ENCODE measurements around the gene NCAPG2.
"Not testable (repeated sequence)": the region's sequence is repeated elsewhere in the genome, so short reads cannot be mapped to it uniquely, and the experiment has no call there.

The NCAPG2 gene

DNA sequence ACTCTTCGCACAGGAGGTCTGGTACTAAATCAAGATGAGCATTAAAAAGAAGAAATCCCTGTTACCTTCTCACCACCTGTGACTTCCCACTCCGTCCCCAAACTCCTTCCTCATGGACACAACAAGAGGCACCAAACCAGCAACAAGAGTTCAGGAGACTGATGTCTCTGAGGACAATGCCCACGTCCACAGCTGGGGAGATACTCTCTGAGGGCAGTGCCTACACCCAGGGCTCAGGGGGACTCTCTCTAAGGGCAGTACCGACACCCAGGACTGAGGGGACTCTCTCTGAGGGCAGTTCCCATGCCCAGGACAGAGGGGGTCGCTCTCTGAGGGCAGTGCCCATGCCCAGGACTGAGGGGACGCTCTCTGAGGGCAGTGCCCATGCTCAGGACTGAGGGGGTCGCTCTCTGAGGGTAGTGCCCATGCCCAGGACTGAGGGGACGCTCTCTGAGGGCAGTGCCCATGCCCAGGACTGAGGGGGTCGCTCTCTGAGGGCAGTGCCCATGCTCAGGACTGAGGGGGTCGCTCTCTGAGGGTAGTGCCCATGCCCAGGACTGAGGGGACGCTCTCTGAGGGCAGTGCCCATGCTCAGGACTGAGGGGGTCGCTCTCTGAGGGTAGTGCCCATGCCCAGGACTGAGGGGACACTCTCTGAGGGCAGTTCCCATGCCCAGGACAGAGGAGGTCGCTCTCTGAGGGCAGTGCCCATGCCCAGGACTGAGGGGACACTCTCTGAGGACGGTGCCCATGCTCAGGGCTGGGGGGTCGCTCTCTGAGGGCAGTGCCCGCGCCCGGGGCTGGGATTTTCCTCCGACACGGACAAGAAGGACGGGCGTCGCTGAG is 703 bp downstream of the NCAPG2 start:
- not testable (repeated sequence) for DNase-seq

DNA sequence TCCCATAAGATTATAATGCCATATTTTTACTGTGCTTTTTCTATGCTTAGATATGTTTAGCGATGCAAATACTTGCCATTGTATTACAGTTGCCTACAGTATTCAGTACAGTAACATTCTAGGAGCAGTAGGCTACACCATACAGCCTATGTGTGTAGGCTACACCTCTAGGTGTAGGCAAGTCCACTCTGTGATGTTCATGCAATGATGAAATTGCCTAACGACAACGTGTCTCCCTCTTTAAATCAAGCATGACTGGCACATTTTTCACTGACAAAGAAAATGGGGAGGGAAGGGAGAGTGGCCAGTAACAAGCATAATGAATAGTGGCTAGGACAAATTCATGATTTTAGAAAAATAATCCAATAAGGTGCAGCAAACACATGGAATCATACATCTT is 1.7 kb downstream of the NCAPG2 start:
- DNase-seq, result no peak

DNA sequence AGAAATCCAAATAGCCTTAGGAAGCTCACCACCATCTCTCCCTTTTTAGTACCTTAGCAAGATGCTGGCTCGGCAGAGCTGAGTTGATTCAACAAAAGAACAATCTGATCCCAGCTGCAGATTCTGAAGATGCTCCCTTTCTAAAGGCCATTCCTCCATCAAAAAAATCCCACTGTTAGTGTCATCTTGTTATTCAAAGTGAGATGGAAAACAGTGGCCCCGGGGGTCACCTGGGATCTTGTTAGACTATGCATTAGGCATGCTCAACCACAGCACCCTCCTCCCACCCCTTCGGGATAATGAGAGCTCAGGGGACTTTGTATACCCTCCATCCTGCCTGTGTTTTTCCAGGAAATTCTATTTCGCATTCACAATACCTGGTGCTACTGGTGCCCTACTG is 2.4 kb downstream of the NCAPG2 start:
- DNase-seq, result no peak

DNA sequence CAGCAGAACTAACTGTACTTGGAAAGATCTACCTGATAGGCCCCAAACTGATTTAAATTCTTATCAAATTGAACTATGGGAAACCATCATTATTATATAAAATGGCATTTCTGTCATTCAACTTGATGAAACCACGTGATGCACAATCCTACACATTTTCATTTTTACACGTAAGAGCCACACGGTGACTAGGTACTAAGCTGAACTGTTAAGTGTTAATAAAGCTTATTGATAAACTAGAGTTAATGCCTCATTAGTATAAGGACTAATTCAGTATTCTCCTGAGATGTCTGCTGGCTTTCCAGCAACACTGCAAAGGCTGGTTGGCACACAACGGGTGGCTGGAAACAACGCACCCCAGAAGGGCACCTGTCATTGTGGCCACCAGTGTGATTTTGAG is 4.6 kb downstream of the NCAPG2 start:
- no peak for DNase-seq

DNA sequence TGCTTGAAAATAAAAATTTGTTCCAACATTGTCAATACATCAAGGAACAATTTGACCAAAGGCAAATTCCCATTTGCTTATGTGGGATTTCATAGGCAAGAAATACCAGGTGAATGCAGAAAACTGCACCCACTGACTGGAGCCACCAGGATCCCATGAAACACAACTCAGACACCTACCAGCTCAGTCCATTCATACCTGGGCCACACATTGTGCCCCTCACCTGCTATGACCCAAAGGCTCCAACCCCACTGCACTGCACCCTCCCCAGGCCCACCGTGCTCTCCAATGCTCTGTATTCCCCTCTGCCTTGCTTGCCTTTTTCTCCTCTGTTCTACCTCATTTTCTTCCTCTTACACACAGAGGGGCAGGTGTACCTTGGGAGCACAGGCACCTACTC is 5.3 kb downstream of the NCAPG2 start:
- DNase-seq, result no peak

DNA sequence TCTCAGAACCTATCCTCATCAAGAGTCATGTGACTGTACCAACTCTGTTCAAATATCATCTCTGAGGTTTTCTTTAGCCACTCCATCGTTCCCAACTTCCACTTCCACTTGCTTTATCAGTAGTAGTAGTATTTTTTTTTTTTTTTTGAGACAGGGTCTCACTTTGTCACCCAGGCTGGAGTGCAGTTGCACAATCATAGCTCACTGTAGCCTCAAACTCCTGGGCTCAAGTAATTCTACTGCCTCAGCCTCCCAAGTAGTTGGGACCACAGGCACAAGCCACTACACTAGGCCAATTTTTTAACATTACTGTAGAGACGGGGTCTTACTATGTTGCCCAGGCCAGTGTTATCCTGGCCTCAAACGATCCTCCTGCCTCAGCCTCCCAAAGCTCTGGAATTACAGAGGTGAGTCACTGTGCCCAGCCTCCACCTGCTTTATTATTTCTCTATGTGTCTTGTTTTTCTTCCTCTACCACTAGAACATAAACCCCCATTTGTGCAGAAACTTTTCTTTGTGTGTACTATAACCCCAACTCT is 5.9 kb downstream of the NCAPG2 start:
- DNase-seq, result no peak

DNA sequence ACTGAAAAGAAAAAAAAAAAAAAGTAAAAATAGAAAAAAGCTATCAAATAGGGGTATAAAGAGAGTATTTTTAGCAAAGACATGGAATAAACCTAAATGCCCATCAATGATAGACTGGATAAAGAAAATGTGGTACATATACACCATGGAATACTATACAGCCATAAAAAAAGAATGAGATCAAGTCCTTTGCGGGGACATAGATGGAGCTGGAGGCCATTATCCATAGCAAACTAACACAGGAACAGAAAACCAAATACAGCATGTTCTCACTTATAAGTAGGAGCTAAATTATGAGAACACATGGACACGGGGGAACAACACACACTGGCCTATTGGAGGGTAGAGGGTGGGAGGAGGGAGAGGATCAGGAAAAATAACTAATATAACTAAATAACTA is 7.0 kb downstream of the NCAPG2 start:
- DNase-seq, result not testable (repeated sequence)

DNA sequence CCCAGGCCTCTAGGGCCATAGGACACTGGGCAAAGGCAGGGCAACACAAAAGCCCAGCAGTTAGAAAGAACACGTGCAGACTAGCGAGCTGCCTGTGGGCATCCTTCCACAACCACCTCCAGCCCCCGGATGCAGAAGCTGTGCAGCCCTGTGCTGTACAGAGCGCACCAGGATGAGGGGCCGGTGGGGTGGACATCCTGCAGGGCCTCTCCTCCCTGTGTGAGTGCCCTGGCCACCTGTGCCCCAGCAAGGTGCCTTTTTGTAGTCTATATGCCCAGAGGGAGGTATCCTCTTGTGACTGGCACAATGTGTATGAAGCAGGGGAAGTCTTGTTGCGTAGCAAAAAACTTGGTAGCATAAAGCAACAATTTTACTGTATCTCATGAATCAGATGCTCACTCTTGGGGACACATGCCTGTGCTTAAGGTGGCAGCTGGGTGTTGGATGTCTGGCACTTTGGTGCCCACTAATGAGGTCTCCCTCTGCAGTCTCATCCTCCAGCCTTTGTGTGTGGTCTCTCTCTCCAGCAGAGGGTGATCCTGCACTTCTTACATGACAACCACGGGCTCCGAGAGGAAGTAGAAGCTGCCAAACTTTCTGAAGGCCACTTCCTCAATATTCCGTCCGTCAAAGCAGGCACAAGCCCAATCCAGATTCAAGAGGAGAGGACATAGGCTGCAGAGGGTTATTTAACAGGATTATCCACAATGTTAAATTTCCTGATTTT is 8.7 kb downstream of the NCAPG2 start:
- peak; percentile 74 for DNase-seq

DNA sequence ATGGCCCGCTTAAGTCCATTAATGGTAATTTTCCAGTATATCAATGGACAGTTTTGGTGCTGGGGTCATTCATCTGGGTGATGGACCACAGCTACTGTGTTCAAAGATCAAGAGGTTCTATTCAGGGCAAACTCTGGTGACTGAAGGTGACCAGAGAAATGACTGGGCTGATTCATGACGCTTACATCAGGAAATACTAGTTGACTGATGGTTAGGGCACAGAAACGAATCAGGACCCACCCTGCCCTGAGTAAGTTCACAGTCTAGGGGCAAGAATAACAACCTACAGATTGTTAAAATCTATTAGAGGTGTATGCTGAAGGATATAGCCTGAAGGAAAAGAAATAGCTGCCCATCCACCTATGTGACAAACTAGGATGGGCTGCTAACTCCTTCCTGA is 9.5 kb downstream of the NCAPG2 start:
- DNase-seq, result no peak

DNA sequence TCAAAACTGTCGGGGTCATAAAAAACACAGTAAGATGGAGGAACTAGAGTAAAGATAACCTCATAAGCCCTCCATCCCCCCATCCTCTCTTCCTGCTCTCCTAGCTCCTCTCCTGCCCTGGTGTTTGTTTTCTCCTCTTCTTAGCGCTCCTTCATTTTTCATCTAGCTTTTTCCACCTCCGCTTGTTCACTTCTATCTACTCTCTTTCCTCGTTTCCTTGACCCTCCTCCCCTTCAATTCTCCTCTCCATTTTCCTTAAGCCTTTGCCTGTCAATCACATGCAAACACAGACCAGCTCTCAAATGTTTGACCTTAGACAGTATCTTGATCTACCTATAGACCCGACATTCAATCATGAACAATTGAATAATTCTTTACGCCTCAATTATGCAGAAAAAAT is 10.0 kb downstream of the NCAPG2 start:
- no peak for DNase-seq

DNA sequence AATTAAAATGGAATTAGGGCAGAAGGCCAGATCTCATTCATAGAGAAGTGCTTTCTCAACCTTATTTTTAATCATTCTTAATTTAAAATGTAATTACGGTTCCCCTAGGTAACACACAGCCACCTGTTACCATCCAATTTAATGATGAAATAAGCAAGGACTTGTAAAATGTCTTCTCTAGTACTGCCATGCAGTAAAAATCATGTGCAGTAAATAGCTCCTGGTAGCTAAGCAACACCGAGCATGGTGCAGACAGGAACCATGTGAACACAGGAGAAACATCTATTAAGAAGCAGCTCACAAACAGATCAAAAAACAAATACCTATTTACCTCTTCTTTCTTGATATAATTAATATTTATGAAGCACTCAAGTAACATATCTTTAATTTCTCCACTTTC is 15.1 kb downstream of the NCAPG2 start:
- no peak for DNase-seq

DNA sequence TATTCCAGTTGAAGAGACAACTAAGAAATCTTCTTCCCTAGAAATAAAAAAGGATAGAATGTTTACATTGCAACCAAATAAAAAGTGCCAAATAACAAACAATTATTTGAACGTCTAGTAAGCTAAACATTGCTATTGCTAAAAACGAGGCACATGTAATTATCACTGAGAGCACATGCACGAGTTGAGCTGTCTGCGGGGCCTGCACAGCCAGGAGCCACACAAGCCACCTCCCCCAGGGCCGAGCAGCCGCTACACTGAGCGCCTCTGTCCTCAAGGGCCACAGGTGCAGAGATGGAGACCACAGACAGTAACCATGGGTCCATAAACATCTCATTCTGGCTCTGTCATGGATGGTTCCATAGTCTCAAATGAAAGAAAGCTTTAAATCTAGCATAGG is 17.2 kb downstream of the NCAPG2 start:
- no peak for DNase-seq

DNA sequence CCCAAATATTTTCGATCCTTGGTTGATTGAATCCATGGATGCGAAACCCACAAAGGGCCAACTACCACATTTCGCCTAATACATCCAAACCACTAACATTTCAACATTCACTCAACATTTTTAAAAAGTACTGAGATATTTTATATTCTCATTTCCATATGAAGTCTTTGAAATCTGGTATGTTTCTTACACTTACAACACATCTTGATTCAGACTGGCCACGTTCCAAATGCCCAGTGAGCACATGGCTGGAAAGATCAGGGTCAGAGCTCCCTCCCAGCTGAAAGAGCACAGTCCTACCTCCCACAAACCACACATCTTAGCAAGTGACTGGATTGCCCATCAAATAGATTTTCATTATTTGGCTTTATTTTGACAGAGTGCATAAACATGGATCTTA is 18.9 kb downstream of the NCAPG2 start:
- DNase-seq, result no peak

DNA sequence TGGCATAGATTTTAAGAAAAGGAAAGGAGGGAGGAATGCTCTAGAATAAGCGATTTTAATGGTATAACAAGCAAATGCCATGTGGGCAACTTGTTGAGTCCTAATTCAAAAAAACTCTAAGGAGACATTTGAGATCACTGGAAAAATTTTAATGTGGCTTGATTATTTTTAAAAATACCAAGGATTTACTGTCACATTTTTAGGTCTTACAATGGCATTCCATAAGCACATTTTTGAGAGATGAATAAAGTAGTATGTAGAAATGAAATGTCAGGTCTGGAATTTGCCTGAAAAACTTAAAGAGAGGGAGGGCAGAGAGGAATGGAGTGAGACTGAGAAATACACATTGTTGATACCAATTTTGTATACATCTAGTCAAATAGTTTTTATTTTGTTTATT is 20.3 kb downstream of the NCAPG2 start:
- no peak for DNase-seq

DNA sequence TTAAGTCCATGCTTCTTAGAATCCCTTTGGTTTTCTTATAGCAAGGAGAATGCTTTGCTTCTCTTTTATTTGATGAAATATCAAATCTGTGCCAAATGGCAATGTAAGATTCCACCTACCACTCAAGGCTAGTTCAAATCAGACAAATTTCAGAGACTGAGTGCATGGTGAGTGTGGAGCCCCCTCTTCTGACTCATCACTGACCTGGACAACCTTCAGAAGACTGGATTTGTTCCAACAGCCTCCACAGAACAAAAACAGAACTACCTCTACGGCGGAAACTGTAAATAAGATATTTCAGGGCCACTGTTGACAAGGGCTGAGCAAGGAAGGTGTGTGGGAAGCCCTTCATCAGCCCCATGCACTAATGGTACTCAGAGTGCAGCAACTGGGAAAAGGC is 21.1 kb downstream of the NCAPG2 start:
- DNase-seq, result no peak

DNA sequence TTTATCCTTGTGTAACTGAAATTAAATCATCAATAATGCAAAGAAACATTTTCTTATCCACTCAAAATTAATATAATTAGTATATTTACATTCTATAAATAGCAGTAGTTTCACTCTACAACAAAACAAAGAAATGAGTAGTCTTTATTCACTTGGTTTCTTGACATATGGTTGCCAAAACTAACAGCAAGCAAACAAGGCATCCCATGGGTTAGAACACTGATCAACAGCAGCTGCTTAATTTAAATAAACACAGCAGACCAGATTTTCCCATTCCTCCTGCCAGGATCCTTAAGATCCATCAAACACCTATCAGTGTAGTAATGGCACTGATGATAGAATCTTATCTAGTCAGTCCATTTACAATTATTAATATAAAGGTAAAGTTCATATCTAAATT is 22.1 kb downstream of the NCAPG2 start:
- no peak for DNase-seq

DNA sequence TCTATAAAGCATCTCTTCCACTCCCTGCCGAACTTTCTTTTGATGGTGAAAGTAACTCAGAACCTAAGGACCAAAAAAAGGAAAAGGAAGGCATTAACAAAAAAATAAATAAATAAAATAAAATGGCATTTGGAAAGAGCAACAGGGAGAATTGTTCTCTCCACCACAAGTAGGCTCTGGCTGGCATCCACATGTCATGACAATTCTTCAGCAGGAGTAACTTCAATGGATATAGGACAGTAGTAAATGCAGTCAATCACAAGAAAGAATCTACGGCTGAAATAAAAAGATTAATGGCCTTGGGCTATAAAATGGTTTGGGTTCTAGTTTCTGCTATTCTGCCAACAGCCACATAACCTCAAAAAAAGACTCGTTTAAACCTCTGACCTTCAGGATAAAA is 23.9 kb downstream of the NCAPG2 start:
- no peak for DNase-seq

DNA sequence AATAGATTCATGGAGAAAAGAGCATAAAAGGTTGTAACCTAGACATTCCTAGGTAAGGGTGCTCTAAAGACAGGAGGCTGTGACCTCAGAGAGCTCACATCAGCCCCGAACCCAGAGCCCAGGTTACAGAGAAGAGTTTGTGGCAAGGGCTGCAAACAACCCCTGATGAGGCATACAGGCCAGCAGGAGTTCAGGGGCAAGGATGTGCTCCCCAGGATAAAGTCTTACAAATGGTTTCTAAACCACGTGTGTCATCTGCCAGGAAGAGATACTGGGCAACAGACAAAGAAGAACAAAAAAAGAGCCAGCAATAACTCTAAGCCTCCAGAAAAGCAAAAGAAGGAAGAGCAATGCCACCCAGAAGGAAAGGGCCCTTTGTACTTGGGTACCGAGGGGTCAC is 27.7 kb downstream of the NCAPG2 start:
- no peak for DNase-seq

DNA sequence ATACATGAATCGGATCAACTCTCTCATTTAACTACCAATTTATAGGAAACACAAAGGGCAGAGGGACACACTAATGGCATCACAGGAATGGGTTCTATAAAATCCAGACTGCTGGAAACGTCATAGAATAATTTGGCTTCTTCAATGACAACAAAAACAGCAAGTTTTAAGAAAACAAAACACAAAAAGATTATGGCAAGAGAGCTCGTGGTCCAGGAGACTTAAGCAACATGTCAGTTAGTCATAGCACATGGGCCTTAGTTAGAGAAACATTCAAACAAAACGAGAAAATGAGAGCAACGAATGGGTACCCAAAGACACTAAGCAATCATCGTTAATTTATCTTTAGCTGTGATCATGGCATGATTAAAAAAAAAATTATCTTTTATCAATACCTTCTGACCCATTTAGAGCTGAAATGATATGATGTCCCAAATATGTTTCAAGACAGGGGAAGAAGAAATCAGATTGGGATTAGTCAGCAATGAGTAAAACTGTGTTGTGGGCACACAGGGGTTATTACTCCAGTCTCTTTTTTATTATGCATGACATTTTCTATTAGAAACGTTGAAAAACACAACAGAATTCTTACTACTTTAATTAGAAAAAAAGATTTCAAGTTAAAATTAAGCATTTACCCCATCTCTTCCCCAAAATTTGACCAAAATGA is 28.3 kb downstream of the NCAPG2 start:
- no peak for DNase-seq

DNA sequence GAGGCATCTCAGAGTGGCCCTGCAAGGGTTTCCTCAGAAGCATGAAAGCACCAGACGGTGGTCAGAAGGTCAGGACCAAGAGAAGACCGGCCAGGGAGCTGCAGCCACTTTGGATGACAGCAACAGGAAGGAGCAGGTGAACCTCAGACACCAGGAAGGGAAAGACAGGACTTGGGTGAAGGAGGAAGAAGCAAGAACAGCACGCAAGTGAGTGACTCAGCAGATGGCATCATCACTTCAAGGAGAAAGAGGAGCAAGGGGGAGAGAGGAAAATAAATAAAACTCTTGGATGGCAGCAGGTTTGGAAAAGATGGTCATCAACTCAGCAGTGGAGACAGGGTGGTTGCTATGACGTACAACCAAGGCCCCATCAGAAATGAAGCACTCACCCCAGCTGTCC is 31.6 kb downstream of the NCAPG2 start:
- DNase-seq, result no peak

DNA sequence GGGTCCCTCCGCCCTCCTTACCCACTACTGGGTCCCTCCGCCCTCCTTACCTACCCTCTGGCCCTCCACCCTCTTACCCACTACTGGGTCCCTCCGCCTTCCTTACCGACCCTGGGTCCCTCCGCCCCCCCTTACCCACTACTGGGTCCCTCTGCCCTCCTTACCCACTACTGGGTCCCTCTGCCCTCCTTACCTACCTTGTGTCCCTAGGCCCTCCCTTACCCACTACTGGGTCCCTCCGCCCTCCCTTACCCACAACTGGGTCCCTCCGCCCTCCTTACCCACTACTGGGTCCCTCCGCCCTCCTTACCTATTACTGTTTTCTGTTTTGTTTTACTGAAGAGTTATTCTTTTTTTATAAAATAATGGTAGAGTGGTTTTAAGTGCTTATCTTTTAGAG is 36.5 kb downstream of the NCAPG2 start:
- DNase-seq, result not testable (repeated sequence)

DNA sequence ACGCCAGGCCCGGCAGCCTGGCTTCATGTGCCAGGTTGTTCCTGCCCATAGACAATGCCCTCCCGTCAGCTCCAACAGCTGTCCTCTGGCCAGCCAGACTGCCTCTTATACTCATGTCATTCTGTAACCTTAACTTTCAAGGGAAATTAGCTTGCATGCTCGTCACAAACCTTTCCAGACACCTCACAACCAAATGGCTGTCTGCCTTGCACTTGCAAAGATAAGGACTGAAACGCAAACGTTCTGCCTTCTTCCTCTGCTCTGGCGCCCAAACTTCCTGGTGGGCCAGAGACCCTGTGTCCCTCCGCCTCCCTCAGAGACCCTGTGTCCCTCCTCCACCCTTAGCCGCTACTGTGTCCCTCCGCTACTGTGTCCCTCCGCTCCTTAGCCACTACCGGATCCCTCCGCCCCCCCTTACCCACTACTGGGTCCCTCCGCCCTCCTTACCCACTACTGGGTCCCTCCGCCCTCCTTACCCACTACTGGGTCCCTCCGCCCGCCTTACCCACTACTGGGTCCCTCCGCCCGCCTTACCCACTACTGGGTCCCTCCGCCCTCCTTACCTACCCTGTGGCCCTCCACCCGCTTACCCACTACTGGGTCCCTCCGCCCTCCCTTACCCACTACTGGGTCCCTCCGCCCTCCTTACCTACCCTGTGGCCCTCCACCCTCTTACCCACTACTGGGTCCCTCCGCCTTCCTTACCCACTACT is 37.5 kb downstream of the NCAPG2 start:
- not testable (repeated sequence) for DNase-seq

DNA sequence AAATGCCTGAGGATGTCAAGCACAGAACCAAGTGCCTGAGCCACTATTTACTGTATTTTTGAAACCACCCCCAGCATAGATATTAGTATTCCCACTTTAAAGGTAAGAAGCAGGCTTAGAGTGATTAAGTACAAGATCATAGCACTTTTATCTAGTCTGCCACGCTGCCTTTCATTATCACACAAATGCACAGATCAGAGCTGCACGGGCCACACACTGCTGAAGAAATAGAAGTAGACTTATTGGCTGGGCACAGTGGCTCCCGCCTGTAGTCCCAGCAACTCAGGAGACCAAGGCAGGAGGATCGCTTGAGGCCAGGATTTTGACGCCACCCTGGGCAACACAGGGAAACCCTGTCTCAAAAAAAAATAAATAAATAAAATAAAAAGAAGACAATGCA is 38.2 kb downstream of the NCAPG2 start:
- no peak for DNase-seq

All from CD4-positive, alpha-beta T cell treated with Interleukin-4 for 1 hour (primary cell).